ENCODE results near the gene CLEC19A. TPM values are rescaled to one million over a fixed set of nuclear protein-coding genes. Genes with fewer than 3 reads are reported as not detected.

Gene CLEC19A
- total RNA-seq, 1 experiment from 2014 or later = 0.09 TPM

GRCh38 chr16:19240494-19240893 lies 45.0 kb upstream of the CLEC19A start:
- POLR2A ChIA-PET = no interaction called here
- Mint-ChIP-seq H3K36me3 (peaks cover 10% of the 10 kb centered on the region), H3K27ac (no peak overlapping the region), H3K9me3 (peaks cover 26% of the 10 kb centered on the region), H3K4me1 (peaks cover 1% of the 10 kb centered on the region; the same call in 1 of the 2 replicates), H3K4me3 (no peak overlapping the region), H3K27me3 (ENCODE audit: low read depth) (peaks cover 2% of the 10 kb centered on the region; the same call in 1 of the 2 replicates)
- CTCF ChIA-PET = no interaction called here
- TF ChIP-seq ZNF671 (CRISPR knock-in tag; IDR thresholded peaks at IDR 0.05) = no peak
- TF ChIP-seq ZNF138 (CRISPR knock-in tag; conservative IDR thresholded peaks at IDR 0.05) = no peak
- no peak for TF ChIP-seq TP53 (CRISPR knock-in tag; IDR thresholded peaks at IDR 0.05)
- no peak for TF ChIP-seq CREM (CRISPR knock-in tag; IDR thresholded peaks at IDR 0.05)
- no peak for TF ChIP-seq ZNF219 (CRISPR knock-in tag; IDR thresholded peaks at IDR 0.05; ENCODE audit: borderline replicate concordance)
- TF ChIP-seq STAT6 (CRISPR knock-in tag; conservative IDR thresholded peaks at IDR 0.05; ENCODE audit: low read depth) = no peak
- no peak for TF ChIP-seq ZNF396 (CRISPR knock-in tag; IDR thresholded peaks at IDR 0.05; ENCODE audit: borderline replicate concordance)
- no peak for TF ChIP-seq RORB (CRISPR knock-in tag; IDR thresholded peaks at IDR 0.05)
- no peak for TF ChIP-seq USF2 (CRISPR knock-in tag; IDR thresholded peaks at IDR 0.05)
- no peak for TF ChIP-seq NR1H2 (CRISPR knock-in tag; IDR thresholded peaks at IDR 0.05)
- no peak for TF ChIP-seq MXD4 (CRISPR knock-in tag; IDR thresholded peaks at IDR 0.05; ENCODE audit: borderline replicate concordance)
- TF ChIP-seq TCF7 (CRISPR knock-in tag; IDR thresholded peaks at IDR 0.05; ENCODE audit: low read depth) = no peak
- no peak for TF ChIP-seq JAZF1 (CRISPR knock-in tag; IDR thresholded peaks at IDR 0.05)
- TF ChIP-seq ETV6 (CRISPR knock-in tag; IDR thresholded peaks at IDR 0.05) = no peak
- no peak for TF ChIP-seq PRRX2 (CRISPR knock-in tag; IDR thresholded peaks at IDR 0.05)
- no peak for TF ChIP-seq ZNF512 (CRISPR knock-in tag; IDR thresholded peaks at IDR 0.05; ENCODE audit: borderline replicate concordance)
- TF ChIP-seq ZBTB21 (CRISPR knock-in tag; IDR thresholded peaks at IDR 0.05; ENCODE audit: borderline replicate concordance) = no peak
- TF ChIP-seq KAT7 (CRISPR knock-in tag; IDR thresholded peaks at IDR 0.05; ENCODE audit: borderline replicate concordance) = no peak
- ATAC-seq (peak; percentile 75), DNase-seq (ENCODE audit: low spot score) (no peak)

GRCh38 chr16:19241512-19241911 lies 44.0 kb upstream of the CLEC19A start:
- no peaks in the 10 kb centered on the region for H3K27me3 Mint-ChIP-seq (ENCODE audit: low read depth)
- no peak for TF ChIP-seq SMAD3 (CRISPR knock-in tag; IDR thresholded peaks at IDR 0.05; ENCODE audit: borderline replicate concordance)
- TF ChIP-seq CDX4 (CRISPR knock-in tag; IDR thresholded peaks at IDR 0.05; ENCODE audit: borderline replicate concordance) = no peak
- TF ChIP-seq ZBTB43 (CRISPR knock-in tag; IDR thresholded peaks at IDR 0.05) = no peak
- no peak for TF ChIP-seq ZNF281 (CRISPR knock-in tag; IDR thresholded peaks at IDR 0.05)
- no peak for TF ChIP-seq MYBL2 (CRISPR knock-in tag; IDR thresholded peaks at IDR 0.05)
- no peak for TF ChIP-seq ZMAT4 (CRISPR knock-in tag; IDR thresholded peaks at IDR 0.05)
- TF ChIP-seq ETV6 (CRISPR knock-in tag; IDR thresholded peaks at IDR 0.05) = no peak
- no peak for TF ChIP-seq HMGXB4 (CRISPR knock-in tag; IDR thresholded peaks at IDR 0.05)

More at GRCh38 chr16:19241512-19241911, 44.0 kb upstream of the CLEC19A start:
- CTCF ChIA-PET = no interaction called here
- DNase-seq (ENCODE audit: low spot score) = no peak
- POLR2A ChIA-PET = no interaction called here
- no peak overlapping the region for H3K27ac Mint-ChIP-seq
- peaks cover 3% of the 10 kb centered on the region; the same call in 1 of the 2 replicates for H3K4me1 Mint-ChIP-seq
- ATAC-seq = no peak
- H3K36me3 Mint-ChIP-seq = peaks cover under 1% of the 10 kb centered on the region; the same call in 1 of the 2 replicates
- H3K9me3 Mint-ChIP-seq = peaks cover 16% of the 10 kb centered on the region
- H3K4me3 Mint-ChIP-seq = no peak overlapping the region
